H1 (cell line): ENCODE results near the gene CKLF. TPM values are rescaled to one million over a fixed set of nuclear protein-coding genes. Genes with fewer than 3 reads are reported as not detected.

Experiments used
- CTCF ChIA-PET: fragments of 300-600 bp; sonication (Branson Sonifier 250); formaldehyde crosslinking; loops from one replicate; lab custom pipeline; 2021; ENCODE audit not compliant: partially characterized antibody; lab: Charles Lee
- POLR2A ChIA-PET: fragments of 300-600 bp; sonication (Branson Sonifier 250); formaldehyde crosslinking; loops from one replicate; lab custom pipeline; 2021; ENCODE audit warnings: inconsistent platforms; ENCODE audit not compliant: partially characterized antibody; lab: Charles Lee
- DNase-seq, 2 experiments: peaks; one replicate each; pipeline versions ENCODE4 v3.0.0 to v3.0.0-alpha.2; 2010 to 2022; ENCODE audit warnings: low spot score in 2 of 2, low read depth in 1 of 2, mixed read lengths in 1 of 2
- FAIRE-seq: peaks from 2 replicates; lab custom pipeline; 2011; peaks lifted over from hg19 to GRCh38; lab: Jason Lieb, UNC
- H2AFZ ChIP-seq: 2 replicates; pipeline ENCODE4 v1.8.1; 2012; ENCODE audit warnings: low read length, inconsistent platforms
- H2AK5ac ChIP-seq: 2 replicates; pipeline ENCODE4 v1.6.1; 2013; ENCODE audit warnings: low read depth, low read length
- H2BK120ac ChIP-seq: replicated peaks from 2 replicates; pipeline ENCODE3; 2013; ENCODE audit warnings: low read depth, low read length, inconsistent platforms
- H2BK12ac ChIP-seq: 2 replicates; pipeline ENCODE4 v1.6.1; 2013; ENCODE audit warnings: low read depth, low read length
- H2BK15ac ChIP-seq: 2 replicates; pipeline ENCODE4 v1.6.1; 2013; ENCODE audit warnings: low read length
- H2BK20ac ChIP-seq: 2 replicates; pipeline ENCODE4 v1.6.1; 2013; ENCODE audit warnings: low read length
- H2BK5ac ChIP-seq: 2 replicates; pipeline ENCODE4 v1.6.1; 2013; ENCODE audit warnings: low read depth, low read length
- H3K14ac ChIP-seq: 2 replicates; pipeline ENCODE4 v1.6.1; 2013; ENCODE audit warnings: inconsistent platforms; ENCODE audit not compliant: insufficient read length
- H3K18ac ChIP-seq: 2 replicates; pipeline ENCODE4 v1.6.1; 2013; ENCODE audit warnings: low read length; ENCODE audit errors: extremely low read depth
- H3K23ac ChIP-seq: 2 replicates; pipeline ENCODE4 v1.6.1; 2013; ENCODE audit warnings: inconsistent platforms; ENCODE audit not compliant: insufficient read length
- H3K23me2 ChIP-seq: 2 replicates; pipeline ENCODE4 v1.6.1; 2013; ENCODE audit warnings: low read depth, low read length
- H3K27ac ChIP-seq: 2 replicates; pipeline ENCODE4 v1.6.1; 2011; ENCODE audit warnings: low read depth, low read length, inconsistent platforms
- H3K27me3 ChIP-seq, 4 experiments: replicated peaks in 1 of 4; 1 replicate in 1 of 4; 2 replicates in 3 of 4; pipeline versions ENCODE4 v1.6.1 to v1.8.1; 2011 to 2013; ENCODE audit warnings: low read length in 3 of 4, mild to moderate bottlenecking in 3 of 4, inconsistent platforms in 2 of 4, mixed read lengths in 2 of 4, moderate library complexity in 1 of 4; ENCODE audit not compliant: control insufficient read depth in 3 of 4, insufficient read depth in 3 of 4; ENCODE audit errors: extremely low read depth in 1 of 4
- H3K36me3 ChIP-seq, 4 experiments: 2 replicates each; pipeline versions ENCODE4 v1.6.1 to v1.8.1; 2011 to 2013; ENCODE audit warnings: mild to moderate bottlenecking in 4 of 4, low read length in 3 of 4, moderate library complexity in 2 of 4, control low read depth in 1 of 4, inconsistent platforms in 1 of 4; ENCODE audit not compliant: insufficient read depth in 4 of 4, control insufficient read depth in 2 of 4
- H3K4ac ChIP-seq: replicated peaks from 2 replicates; pipeline ENCODE3; 2013; ENCODE audit warnings: low read length, low read depth, mixed read lengths, inconsistent platforms; ENCODE audit not compliant: insufficient read length
- H3K4me1 ChIP-seq, 4 experiments: replicated peaks in 1 of 4; 1 replicate in 1 of 4; 2 replicates in 3 of 4; pipeline versions ENCODE4 v1.6.1 to v1.8.1; 2011 to 2013; ENCODE audit warnings: low read length in 3 of 4, inconsistent platforms in 2 of 4, mixed read lengths in 1 of 4; ENCODE audit not compliant: insufficient read depth in 4 of 4, control insufficient read depth in 3 of 4
- H3K4me2 ChIP-seq, 2 experiments: 2 replicates each; pipeline versions ENCODE4 v1.6.1 to v1.8.1; 2011 to 2013; ENCODE audit warnings: low read depth in 2 of 2, low read length in 2 of 2, control low read depth in 1 of 2, inconsistent platforms in 1 of 2, mild to moderate bottlenecking in 1 of 2; ENCODE audit not compliant: insufficient read depth in 1 of 2
- H3K4me3 ChIP-seq, 4 experiments: fragments of 200-600, 300-600 bp in 1 of 4; sonication (generic), shearing (Covaris generic), sonication (Bioruptor Twin) in 1 of 4; 2 replicates each; pipeline versions ENCODE4 v1.5.1 to v1.8.1; 2011 to 2016; ENCODE audit warnings: low read length in 4 of 4, low read depth in 3 of 4, control low read depth in 2 of 4, inconsistent platforms in 2 of 4, mild to moderate bottlenecking in 2 of 4, mixed read lengths in 1 of 4, moderate library complexity in 1 of 4; ENCODE audit not compliant: insufficient read depth in 2 of 4; ENCODE audit errors: extremely low read depth in 1 of 4
- H3K56ac ChIP-seq: replicated peaks from 2 replicates; pipeline ENCODE3; 2013; ENCODE audit warnings: low read depth, mild to moderate bottlenecking, mixed read lengths, low read length, inconsistent platforms; ENCODE audit not compliant: insufficient read length
- H3K79me1 ChIP-seq: 2 replicates; pipeline ENCODE4 v1.6.1; 2013; ENCODE audit warnings: low read depth, low read length, control low read depth
- H3K79me2 ChIP-seq, 2 experiments: 2 replicates each; pipeline versions ENCODE4 v1.6.1 to v1.8.1; 2012 to 2013; ENCODE audit warnings: low read length in 2 of 2, mild to moderate bottlenecking in 2 of 2, inconsistent platforms in 1 of 2; ENCODE audit not compliant: insufficient read depth in 2 of 2, control insufficient read depth in 1 of 2
- H3K9ac ChIP-seq, 4 experiments: replicated peaks in 1 of 4; 1 replicate in 1 of 4; 2 replicates in 3 of 4; pipeline versions ENCODE4 v1.6.1 to v1.8.1; 2011 to 2013; ENCODE audit warnings: low read depth in 3 of 4, low read length in 3 of 4, control low read depth in 2 of 4, mild to moderate bottlenecking in 2 of 4, moderate library complexity in 2 of 4, inconsistent platforms in 1 of 4; ENCODE audit errors: extremely low read depth in 1 of 4
- H3K9me3 ChIP-seq, 2 experiments: 2 replicates each; pipeline versions ENCODE4 v1.6.1 to v1.8.1; 2012 to 2013; ENCODE audit warnings: mild to moderate bottlenecking in 2 of 2, moderate library complexity in 2 of 2, control low read depth in 1 of 2, inconsistent platforms in 1 of 2, low read depth in 1 of 2, low read length in 1 of 2, mixed read lengths in 1 of 2; ENCODE audit not compliant: insufficient read depth in 2 of 2
- H4K20me1 ChIP-seq, 2 experiments: replicated peaks in 1 of 2; 2 replicates each; pipeline versions ENCODE3 to v1.8.1; 2011 to 2013; ENCODE audit warnings: inconsistent platforms in 2 of 2, low read length in 2 of 2, mild to moderate bottlenecking in 1 of 2; ENCODE audit not compliant: insufficient read depth in 2 of 2, control insufficient read depth in 1 of 2
- H4K5ac ChIP-seq: 2 replicates; pipeline ENCODE4 v1.6.1; 2013; ENCODE audit warnings: low read length, low read depth, mixed read lengths, inconsistent platforms; ENCODE audit not compliant: insufficient read length
- H4K8ac ChIP-seq: 2 replicates; pipeline ENCODE4 v1.8.0; 2013; ENCODE audit warnings: mild to moderate bottlenecking, moderate library complexity, low read length, inconsistent platforms; ENCODE audit not compliant: insufficient read depth; ENCODE audit errors: extremely low read depth
- H4K91ac ChIP-seq: replicated peaks from 2 replicates; pipeline ENCODE3; 2013; ENCODE audit warnings: low read length, mixed read lengths, inconsistent platforms; ENCODE audit not compliant: insufficient read length
- BCL11A ChIP-seq, 2 experiments: IDR thresholded peaks; one replicate each; pipeline ENCODE4 v1.6.1; 2011; ENCODE audit warnings: low read depth in 2 of 2, low read length in 2 of 2, mild to moderate bottlenecking in 2 of 2
- CHD2 ChIP-seq: IDR thresholded peaks from 2 replicates; pipeline ENCODE4 v1.6.1; 2012; ENCODE audit warnings: low read length, improper control_type of control experiment
- FOSL1 ChIP-seq: IDR thresholded peaks from 2 replicates; pipeline ENCODE4 v1.6.1; 2011; ENCODE audit warnings: mild to moderate bottlenecking, low read depth, low read length, moderate library complexity; ENCODE audit not compliant: insufficient read depth
- POLR2AphosphoS5 ChIP-seq: IDR thresholded peaks from 2 replicates; pipeline ENCODE4 v1.6.1; 2011; ENCODE audit warnings: low read depth, low read length
- TEAD4 ChIP-seq: IDR thresholded peaks from 2 replicates; pipeline ENCODE4 v1.6.1; 2012; ENCODE audit warnings: low read depth, low read length, inconsistent platforms, mixed read lengths
- ZNF274 ChIP-seq: IDR thresholded peaks from 2 replicates; pipeline ENCODE4 v1.7.0; 2012; ENCODE audit warnings: low read length, borderline replicate concordance; ENCODE audit errors: extremely low read depth
- WGBS, 2 experiments: shearing (Covaris generic) in 1 of 2; methylation state at CpG; one replicate each; pipeline versions ENCODE4 v1.1.6 to v1.1.7; 2013 to 2015; ENCODE audit warnings: low lambda C conversion rate in 2 of 2, mixed read lengths in 2 of 2, inconsistent platforms in 1 of 2, low coverage in 1 of 2, missing lambda C conversion rate in 1 of 2; ENCODE audit not compliant: insufficient replicate concordance in 2 of 2, insufficient coverage in 1 of 2, insufficient read length in 1 of 2; ENCODE audit errors: extremely low coverage in 1 of 2, missing lambda C conversion rate in 1 of 2; 5-methylcytosine and 5-hydroxymethylcytosine counted together
- polyA plus RNA-seq, 7 experiments: library from polyadenylated mRNA; depleted of rRNA in 3 of 7; stranded (reverse) in 5 of 7; unstranded in 2 of 7; fragments of >200 nt in 5 of 7; fragments of 200-250 nt in 2 of 7; gene quantifications; 1 replicate in 5 of 7; 2 replicates in 1 of 7; 4 replicates in 1 of 7; pipeline versions ENCODE4 v1.2.1 to v1.2.3, GENCODE V29; 2011 to 2013; ENCODE audit warnings: missing spikeins in 2 of 7, mixed read lengths in 2 of 7
- total RNA-seq: library from RNA; stranded (reverse); fragmentation: NEBNext Ultra II Directional; extraction: Animal tissue kit (Norgen Biotek cat#: 25700); gene quantifications from 2 replicates; pipeline ENCODE4 v1.2.1, GENCODE V29; 2021
- TF ChIP-seq, protein P1 (sequence below): IDR thresholded peaks from 2 replicates; pipeline ENCODE4 v1.6.1; 2011; ENCODE audit warnings: low read length, improper control_type of control experiment

Gene CKLF
- total and polyA plus RNA-seq, 2 of the 8 experiments (the other 6 are each of a cell fraction or from before 2014, with no cell fraction given), result 21.1 to 63.5 TPM

DNA sequence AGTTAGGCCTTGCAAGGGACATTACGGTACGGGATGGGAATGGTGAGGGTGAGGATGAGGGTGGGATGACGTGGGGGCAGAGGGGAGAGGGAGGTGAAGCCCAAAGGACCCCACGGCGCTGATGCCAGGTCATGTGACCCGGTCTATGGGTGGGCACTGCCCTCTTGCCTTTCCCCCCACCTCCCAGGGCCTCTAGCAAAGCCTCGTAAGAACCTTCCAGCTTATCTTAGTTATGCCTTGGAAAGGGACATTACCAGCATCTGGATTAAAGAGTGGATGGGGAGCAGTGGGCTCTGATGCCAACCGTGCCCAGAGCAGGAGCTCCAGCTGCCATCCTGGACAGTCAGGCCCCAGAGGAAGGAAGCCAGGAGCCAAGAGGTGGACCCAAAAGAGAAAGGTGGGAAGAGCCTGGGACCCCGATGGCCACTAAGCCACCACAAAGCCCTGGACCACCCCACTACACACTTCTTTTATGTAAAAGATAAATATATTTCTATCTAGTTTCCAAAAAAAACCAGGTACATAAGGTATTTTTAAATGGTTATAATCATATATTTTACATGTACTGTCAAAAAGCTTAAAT, 43.4 kb upstream of the CKLF start:
- 0 out of 2 replicates have a peak overlapping the region, but pooled peaks have one; percentile 24 for H2AK5ac ChIP-seq
- no peak overlapping the region for H4K8ac ChIP-seq
- H3K79me1 ChIP-seq, result no peaks in the 10 kb centered on the region
- TF ChIP-seq POLR2AphosphoS5 (no peak), TEAD4 (no peak), CHD2 (no peak), ZNF274 (no peak), FOSL1 (no peak), BCL11A (IDR thresholded peaks at IDR 0.05; ENCODE audit: low read depth in 2 of 2, low read length in 2 of 2) (no peak)
- TF ChIP-seq, protein P1, sequence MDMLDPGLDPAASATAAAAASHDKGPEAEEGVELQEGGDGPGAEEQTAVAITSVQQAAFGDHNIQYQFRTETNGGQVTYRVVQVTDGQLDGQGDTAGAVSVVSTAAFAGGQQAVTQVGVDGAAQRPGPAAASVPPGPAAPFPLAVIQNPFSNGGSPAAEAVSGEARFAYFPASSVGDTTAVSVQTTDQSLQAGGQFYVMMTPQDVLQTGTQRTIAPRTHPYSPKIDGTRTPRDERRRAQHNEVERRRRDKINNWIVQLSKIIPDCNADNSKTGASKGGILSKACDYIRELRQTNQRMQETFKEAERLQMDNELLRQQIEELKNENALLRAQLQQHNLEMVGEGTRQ, result no peak
- no peaks in the 10 kb centered on the region for H3K23me2 ChIP-seq
- H3K18ac ChIP-seq, result no peak overlapping the region
- H3K4me1 ChIP-seq, result peaks cover 8 to 18% (median 13%) of the 10 kb centered on the region in 4 experiments; a peak in 6 of 7 replicates
- no peak overlapping the region for H2BK12ac ChIP-seq
- no peak overlapping the region for H2BK120ac ChIP-seq
- FAIRE-seq (no peak), DNase-seq (no peak)
- H3K4me2 ChIP-seq, result no peak overlapping the region
- no peak overlapping the region for H3K4ac ChIP-seq
- CTCF ChIA-PET, result interaction anchor here (0.6 to 3.3 kb wide), 11 partner anchors 12 to 167 kb away, joined by 3 to 13 read pairs (median 4); no protein-coding TSS in a partner anchor
- H3K9me3 ChIP-seq, result no peaks in the 10 kb centered on the region
- 97% methylated on average over 9 of the region's 9 CpGs; no CpG with 5 or more reads in 1 of the 2 experiments for WGBS, 2 experiments
- no peak overlapping the region for H2BK15ac ChIP-seq
- H3K27me3 ChIP-seq, result no peaks in the 10 kb centered on the region
- H3K4me3 ChIP-seq, result no peak overlapping the region
- no peak overlapping the region for H3K23ac ChIP-seq
- no peak overlapping the region for H2BK5ac ChIP-seq
- H3K9ac ChIP-seq, result no peak overlapping the region
- H3K79me2 ChIP-seq, result no peaks in the 10 kb centered on the region
- H3K56ac ChIP-seq, result no peak overlapping the region
- no peak overlapping the region for H4K91ac ChIP-seq
- no peaks in the 10 kb centered on the region for H4K20me1 ChIP-seq
- H4K5ac ChIP-seq, result no peak overlapping the region
- no peak overlapping the region for H3K14ac ChIP-seq
- POLR2A ChIA-PET, result no interaction called here
- no peak overlapping the region for H2BK20ac ChIP-seq
- no peaks in the 10 kb centered on the region for H3K36me3 ChIP-seq
- H3K27ac ChIP-seq, result no peak overlapping the region
- H2AFZ ChIP-seq, result no peak overlapping the region
